ENCODE results near the gene CHN2.
"Not testable (repeated sequence)": the region's sequence is repeated elsewhere in the genome, so short reads cannot be mapped to it uniquely, and the experiment has no call there.

Gene CHN2

GRCh38 chr7:29262191-29262917, 67.8 kb downstream of the CHN2 start:
- DNase-seq = no peak

DNA sequence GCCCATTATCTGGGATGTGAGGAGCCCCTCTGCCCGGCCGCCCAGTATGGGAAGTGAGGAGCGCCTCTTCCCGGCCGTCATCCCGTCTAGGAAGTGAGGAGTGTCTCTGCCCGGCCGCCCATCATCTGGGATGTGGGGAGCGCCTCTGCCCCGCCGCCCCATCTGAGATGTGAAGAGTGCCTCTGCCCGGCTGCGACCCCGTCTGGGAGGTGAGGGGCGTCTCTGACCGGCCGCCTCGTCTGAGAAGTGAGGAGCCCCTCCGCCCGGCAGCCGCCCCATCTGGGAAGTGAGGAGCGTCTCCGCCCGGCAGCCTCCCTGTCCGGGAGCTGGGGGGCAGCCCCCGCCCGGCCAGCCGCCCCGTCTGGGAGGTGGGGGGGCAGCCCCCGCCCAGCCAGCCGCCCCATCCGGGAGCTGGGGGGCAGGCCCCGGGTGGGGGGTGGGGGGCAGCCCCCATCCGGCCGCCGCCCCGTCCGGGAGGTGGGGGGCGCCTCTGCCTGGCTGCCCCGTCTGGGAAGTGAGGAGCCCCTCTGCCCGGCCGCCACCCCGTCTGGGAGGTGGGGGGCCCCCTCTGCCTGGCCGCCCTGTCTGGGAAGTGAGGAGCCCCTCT, 69.1 kb downstream of the CHN2 start:
- not testable (repeated sequence) for DNase-seq

DNA sequence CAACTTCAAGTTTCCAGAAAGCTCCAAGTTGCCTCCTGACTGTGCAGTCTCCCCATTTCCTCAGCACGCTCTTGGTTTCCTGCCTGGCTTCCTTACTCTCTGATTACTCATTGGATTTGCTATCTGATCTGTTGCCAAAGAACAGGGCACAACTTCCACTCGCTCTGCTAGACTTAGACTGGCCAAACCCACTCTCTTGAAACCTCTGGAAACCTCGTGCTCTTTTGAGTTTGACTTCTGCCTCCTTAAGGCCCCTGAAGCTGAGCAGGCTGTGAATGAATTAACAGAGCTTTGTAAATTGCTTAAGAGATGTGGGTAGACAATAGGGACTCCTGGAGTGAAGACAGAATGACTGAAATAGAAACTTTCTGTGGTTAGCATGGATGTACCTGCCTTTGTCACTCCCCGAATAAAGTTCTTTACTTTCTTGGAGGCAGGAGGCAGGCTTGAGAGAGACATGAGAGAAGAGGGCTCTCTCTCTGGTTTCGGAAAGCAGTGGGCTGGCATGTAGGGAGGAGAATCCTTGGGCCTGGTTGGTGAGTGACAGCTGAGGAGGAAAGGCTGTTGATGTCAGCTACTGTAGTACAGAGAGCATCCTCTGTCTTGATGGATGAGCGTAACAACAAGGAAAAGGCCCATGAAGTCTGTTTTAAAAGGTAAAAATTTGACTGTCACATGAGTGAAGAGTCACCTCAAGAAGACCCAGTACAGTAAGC, 70.8 kb downstream of the CHN2 start:
- DNase-seq = no peak

DNA sequence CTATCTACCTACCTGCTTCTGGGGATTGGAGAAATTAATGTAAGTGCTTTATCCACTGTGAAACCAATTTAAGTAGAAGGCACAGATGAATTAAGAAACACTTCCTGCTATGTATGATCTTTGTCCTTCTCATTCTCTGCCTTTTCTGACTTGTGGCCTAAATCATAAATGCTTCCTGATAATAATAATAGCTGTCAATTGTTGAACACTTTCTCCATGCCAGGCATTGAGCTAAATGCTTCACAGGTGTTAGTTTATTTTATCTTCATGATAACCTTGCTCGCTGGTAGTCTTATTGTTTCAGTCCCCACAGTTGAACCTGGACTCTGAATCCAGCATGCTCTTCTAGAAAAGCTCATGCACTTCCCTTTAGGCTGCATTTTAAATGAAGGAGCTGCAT, 75.4 kb downstream of the CHN2 start:
- DNase-seq = no peak

DNA sequence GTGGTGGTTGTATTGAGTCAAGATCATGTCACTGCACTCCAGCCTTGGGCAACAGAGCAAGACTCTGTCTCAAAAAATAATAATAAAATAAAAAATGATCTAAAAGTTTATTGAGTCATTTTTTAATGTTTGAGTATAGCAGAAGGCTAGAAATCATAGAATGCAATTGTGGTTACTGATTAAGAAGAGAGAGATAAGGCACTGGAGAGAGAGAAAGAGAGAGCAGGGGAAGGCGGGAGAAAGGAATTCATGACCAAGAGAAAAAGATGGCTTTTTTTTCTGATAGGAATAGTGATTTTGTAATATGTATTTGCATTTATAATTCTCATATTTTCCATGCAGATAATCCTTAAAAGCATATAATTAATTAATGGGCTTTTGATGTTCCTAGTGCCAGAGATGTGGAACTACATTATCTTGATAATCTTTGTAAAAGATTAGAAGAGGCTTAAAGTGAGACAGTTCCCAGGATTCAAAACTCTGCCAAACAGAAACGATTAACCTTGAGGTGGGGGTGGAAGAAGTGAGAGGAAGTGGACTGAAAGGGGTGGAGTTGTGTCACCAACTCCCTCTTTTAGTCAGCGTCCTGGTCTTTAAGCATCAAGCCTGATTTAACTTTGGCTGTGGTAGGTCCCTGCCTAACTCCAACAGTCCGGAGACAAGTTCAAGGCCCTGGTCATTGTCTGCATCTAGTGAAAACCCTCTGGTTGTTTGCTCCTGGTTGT, 76.2 kb downstream of the CHN2 start:
- DNase-seq = no peak

DNA sequence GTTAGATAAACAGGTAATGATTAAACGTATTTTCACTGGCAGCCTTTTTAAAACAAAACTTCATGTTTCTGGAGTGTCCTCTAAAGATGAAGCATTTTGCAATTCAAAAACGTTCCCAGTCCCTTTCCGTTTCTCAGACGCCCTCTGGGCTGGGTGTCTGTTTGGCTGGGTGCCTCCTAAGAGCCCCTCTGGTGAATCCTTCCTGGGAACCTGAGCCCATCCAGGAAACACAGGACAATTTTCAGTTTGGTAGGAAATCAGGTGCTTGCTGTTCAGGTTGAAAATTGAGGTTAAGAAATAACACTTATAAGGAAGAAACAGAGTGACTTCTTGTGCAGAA, 76.7 kb downstream of the CHN2 start:
- no peak for DNase-seq

DNA sequence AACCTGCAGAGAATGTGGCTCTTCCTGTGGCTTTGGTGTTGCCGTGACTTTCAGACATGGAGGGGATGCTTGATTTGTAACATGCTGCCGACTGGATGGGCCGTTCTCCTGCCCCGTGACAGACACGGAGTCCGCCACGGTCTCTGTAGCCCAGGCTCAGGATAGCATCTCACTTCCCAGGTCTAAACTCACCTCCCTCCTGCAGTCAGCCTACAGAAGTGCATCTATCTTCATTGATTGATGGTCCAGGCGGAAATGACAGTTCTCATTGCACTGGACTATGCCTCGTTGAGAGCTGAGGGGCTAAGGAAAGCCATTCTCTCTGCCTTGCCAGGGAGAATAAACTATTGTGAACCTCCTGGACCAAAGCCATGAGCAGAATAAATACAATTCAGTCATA, 77.5 kb downstream of the CHN2 start:
- no peak for DNase-seq

- DNase-seq = no peak
Measured at GRCh38 chr7:29274146-29275017, 79.8 kb downstream of the CHN2 start.

DNA sequence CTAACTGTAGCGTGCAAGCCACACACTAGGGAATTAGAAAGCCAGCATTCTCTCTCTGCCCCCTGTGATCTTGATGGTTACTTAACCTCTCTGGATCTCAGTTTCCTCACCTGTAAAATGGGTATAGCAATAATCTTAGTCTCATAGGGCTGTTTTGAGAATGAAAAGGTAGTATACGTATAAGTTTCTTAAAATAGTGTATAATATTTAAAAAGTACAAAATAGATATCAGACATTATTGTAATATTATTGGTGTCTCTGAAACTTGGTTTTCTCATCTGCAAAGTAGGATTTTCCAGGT, 80.4 kb downstream of the CHN2 start:
- DNase-seq = no peak

- DNase-seq = no peak
Measured at GRCh38 chr7:29275493-29275892, 80.9 kb downstream of the CHN2 start.

DNA sequence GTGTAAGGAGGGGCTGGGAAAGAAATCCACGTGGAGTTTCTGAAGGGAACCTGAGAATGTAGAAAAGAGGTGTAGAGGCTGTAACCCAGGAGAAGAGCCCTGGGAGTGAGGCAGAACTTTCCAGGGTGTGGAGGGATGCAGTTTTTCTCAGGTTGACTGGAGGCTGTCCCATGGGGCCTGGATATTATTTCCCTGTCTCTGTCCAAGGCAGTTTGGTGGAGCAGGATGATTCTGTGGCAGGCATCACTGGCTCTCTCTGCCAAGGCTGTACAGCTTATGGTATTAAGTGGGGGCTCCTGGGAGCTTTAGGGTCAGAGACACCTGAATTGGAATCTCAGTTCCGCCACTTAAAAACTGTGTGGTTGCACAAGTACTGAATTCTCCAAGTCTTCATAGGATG, 81.6 kb downstream of the CHN2 start:
- DNase-seq = no peak

GRCh38 chr7:29276806-29277205, 82.2 kb downstream of the CHN2 start:
- no peak for DNase-seq

DNA sequence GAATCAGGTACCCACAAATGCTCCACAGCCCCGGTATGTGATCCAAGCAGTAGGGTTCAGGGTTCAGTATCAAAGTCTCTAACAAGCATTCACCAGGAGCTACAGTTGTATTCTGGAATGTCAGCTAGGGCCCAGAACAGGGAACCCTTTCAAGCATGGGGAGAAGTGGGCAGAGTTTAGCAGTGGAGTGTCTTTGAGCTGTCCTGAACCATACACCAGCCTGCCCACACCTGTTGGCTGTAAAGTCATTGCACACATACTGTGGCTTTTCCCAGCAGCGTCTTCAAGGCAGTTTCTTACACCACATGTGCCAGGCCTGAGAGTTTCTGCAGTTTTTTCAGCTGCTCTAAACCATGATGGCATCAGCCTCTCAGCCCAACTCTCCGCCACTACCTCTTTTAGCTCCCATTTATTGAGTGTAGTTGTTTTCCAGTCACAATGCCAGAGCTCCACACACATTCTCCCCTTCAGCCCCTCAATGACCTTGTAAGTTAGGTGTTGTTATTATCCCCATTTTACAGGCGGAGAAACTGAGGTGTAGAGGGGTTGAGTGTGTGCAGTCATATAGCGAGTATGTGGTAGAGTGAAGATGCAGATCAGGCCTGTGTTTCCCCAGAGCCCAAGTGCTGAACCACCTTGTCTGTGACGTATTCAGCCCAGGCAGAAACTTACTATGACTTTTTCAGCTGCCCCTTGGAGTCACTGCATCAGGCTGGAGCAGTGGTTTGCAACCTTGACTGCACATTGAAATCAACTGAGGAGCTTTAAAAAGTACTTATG, 83.1 kb downstream of the CHN2 start:
- DNase-seq = no peak

DNA sequence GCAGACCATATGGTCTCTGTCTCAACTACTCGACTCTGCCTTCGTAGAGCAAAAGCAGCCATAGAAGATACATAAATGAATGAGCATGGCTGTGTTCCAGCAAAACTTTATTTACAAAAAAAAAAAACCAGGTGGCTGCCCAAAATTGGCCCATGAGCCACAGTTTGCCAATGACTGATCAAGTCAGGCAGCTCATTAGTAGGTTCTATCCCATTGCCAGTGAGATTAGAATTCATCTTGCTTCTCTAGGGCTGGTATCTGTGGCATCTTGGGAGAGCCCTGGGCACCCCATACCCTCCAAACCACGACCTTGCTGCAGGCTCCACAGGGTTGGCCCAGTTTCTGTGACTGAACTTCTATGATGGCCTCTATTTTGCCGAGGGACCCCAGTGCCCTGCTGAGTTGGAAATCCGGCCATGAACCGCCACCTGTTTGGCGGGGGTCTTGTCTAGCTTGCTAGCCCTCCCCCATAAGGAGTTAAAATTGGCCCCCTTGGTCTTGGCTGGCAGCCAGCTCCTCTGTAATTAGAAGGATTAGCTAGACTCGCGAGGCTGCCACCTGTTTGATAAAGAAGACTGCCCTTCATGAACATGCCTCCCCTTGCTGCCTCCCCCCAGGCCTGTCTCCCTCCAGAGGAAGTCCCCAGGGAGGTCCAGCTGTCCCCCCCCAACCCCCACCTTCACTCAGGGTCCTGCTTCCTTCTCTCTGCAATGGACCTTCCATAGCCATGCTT, 83.9 kb downstream of the CHN2 start:
- no peak for DNase-seq

DNA sequence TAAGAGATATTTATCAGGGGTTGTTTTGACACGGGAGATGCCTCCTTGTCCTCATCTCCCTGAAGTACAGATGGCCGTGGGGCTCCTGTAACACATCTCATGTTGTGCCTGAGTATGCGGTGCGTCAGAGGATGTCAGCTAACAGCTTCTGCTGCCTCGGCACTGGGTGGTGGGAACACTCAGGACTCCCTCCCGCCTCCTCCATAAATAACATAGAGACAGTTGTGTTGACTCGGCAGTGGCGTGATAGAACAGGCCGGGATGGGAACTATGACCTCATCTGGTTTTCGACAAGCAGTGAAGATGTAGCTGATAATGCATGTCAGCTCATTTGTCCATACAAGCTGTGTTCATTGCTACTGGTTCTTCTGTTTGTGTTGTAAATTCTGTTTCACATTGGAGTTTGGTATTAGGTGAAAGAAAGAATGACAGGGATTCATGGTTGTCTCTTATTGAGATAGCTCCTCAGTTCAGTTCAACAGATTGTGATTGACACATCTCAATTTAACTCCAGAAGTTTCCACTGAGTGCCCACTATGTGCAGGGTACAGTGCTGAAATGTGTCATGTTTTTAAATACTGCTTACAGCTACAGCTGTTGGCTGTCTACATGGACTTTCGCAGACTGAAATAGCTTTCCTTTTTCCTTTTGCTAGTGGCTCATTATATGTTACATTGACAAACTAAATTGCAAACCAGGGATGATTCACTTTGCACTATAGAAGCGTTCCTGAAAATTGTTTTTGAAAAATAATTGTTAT, 87.4 kb downstream of the CHN2 start:
- DNase-seq = peak; percentile 68 to 69

DNA sequence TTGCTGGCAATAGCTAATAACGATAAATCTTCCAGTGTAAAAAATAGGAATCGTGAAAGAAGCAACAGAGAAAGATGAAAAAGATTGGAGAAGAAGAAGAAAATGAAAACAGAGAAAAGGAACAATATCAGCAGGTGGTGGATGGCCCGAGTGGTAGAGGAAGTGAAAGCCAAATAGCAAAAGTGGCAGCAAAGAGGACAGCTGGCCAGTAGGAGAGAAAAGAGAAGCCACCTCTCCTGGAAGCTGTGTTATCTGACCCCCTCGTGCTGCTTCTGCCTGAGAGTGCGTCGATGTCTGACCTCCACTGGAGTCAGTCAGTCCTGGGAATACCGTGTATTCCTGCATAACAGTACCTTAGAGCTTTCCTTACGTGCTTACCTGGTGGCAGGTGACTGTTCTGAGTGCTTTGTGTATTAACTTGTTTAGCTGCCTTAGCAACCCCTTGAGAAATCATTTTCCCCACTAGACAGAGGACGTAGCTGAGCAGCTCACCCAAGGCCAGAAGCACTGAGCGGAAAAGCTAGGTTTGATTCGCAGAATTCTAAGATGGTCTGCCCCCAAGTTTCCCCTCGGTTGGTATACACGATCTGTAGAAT, 88.3 kb downstream of the CHN2 start:
- peak; percentile 46 to 57 for DNase-seq

DNA sequence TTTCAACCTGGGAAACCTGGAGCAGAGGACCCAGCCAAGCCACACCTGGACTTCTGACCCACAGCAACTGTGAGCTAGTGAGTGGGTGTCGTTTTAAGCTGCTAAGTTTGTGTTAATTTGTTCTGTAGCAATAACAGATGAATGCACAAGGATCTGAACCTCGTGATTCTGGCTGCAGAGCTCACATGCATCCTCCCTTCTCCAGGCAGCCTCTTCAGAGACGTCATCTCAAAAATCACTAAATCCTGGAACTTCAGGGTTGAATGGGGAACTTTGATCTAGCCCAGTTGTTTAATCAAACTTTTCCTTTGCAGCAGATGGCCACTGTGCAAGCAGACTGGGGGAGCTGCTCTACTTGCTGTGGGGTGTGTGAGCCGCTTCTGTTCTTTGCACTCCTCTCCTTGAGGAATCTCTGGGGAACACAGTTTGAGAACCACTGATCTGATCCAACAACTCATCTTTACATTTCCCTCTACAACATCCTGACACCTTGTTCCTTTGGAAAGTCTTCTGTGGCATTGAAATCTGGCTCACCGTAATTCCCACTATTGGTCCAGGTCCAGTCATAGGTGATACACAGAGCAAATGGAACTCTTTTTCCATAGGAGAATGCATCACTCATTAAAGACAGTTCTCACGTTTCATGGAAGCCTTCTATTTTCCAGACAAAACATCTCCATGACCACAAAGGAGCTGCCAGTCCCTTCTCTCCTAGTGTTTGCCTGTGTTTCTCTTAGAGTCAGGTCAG, 90.3 kb downstream of the CHN2 start:
- no peak for DNase-seq

DNA sequence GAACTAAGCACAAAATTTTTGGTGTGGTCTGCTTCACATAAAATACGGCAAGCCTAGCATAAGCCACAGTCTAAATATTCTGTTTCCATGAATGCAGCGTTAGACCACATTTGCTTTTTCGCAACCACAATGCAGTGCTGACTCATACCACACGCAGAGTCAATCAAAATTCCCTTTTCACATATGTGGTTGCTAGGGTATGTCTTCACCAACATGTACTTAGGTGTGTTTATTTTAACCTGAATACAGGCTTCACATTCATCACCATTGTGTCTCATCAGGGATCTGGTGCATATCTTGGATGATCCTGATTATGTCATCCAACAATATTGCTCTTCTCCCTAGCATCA, 90.8 kb downstream of the CHN2 start:
- DNase-seq = peak in 1 of 2 experiments; percentile 11

DNA sequence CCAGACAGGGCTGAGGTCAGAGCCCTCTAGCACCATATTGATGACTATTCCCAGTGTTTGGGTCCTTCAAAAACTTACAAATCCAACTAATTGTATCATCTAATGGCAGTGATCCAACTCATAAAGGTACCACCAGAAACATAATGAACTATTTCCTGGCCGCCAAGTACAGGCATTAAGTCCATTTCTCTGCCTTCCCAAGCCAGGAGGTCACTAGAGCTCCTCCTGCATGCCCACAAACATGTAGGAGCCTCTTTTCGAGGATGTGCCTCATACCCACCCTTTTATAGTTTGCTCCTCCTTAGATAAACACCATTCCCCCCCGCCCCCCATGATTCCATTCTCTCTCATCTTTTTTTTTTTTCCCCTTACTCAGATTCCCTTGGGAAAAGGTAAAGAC, 91.3 kb downstream of the CHN2 start:
- no peak for DNase-seq

- DNase-seq = no peak
Measured at GRCh38 chr7:29287366-29287765, 92.8 kb downstream of the CHN2 start.
